ENCODE measurements around the gene EIF4A2.

- TF ChIP-seq YY1 (IDR thresholded peaks at IDR 0.05; ENCODE audit: insufficient read depth, insufficient read length) = no peak
- no peak for TF ChIP-seq SUZ12 (IDR thresholded peaks at IDR 0.05; ENCODE audit: extremely low read depth, insufficient read depth, insufficient read length)
- no peak for TF ChIP-seq ZNF274 (IDR thresholded peaks at IDR 0.05; ENCODE audit: low read depth, low read length)
These were observed 35.6 kb downstream of the EIF4A2 start for GRCh38 chr3:186818956-186819355.

Measured in NT2/D1 (cell line).